ENCODE data around the gene PWWP2B.
"Not testable (repeated sequence)": the region's sequence is repeated elsewhere in the genome, so short reads cannot be mapped to it uniquely, and the experiment has no call there.

The PWWP2B gene

GRCh38 chr10:132420981-132421846 is 24.2 kb downstream of the PWWP2B start:
- DNase-seq = peak; percentile 76

- peak; percentile 82 for DNase-seq
Measured at GRCh38 chr10:132421847-132422751, 25.1 kb downstream of the PWWP2B start.

GRCh38 chr10:132422903-132423825 is 26.2 kb downstream of the PWWP2B start:
- peak; percentile 22 for DNase-seq

- no peak for DNase-seq
Measured at GRCh38 chr10:132423966-132424861, 27.2 kb downstream of the PWWP2B start.

- DNase-seq = no peak
Measured at GRCh38 chr10:132425029-132425756, 28.2 kb downstream of the PWWP2B start.

- DNase-seq = no peak
Measured at GRCh38 chr10:132425757-132426155, 28.8 kb downstream of the PWWP2B start.

GRCh38 chr10:132427006-132427771 is 30.2 kb downstream of the PWWP2B start:
- no peak for DNase-seq

- no peak for DNase-seq
Measured at GRCh38 chr10:132427939-132428367, 31.0 kb downstream of the PWWP2B start.

- DNase-seq = no peak
Measured at GRCh38 chr10:132428486-132428995, 31.5 kb downstream of the PWWP2B start.

- no peak for DNase-seq
Measured at GRCh38 chr10:132429281-132430230, 32.6 kb downstream of the PWWP2B start.

- no peak for DNase-seq
Measured at GRCh38 chr10:132430231-132430743, 33.3 kb downstream of the PWWP2B start.

GRCh38 chr10:132430861-132431271 is 33.9 kb downstream of the PWWP2B start:
- no peak for DNase-seq

GRCh38 chr10:132431537-132432175 is 34.7 kb downstream of the PWWP2B start:
- DNase-seq = no peak

- DNase-seq = no peak
Measured at GRCh38 chr10:132432176-132432540, 35.2 kb downstream of the PWWP2B start.

GRCh38 chr10:132433671-132434340 is 36.8 kb downstream of the PWWP2B start:
- no peak for DNase-seq

GRCh38 chr10:132434405-132435005 is 37.5 kb downstream of the PWWP2B start:
- peak; percentile 51 for DNase-seq

GRCh38 chr10:132435320-132435719 is 38.3 kb downstream of the PWWP2B start:
- DNase-seq = not testable (repeated sequence)

All from RPMI8226 (cell line).